GM12878 (cell line): ENCODE results near the gene NAA25. TPM values are rescaled to one million over a fixed set of nuclear protein-coding genes. Genes with fewer than 3 reads are reported as not detected.

Source experiments
- E2F4 ChIP-seq: IDR thresholded peaks from 2 replicates; pipeline ENCODE4 v1.6.1; 2012; ENCODE audit warnings: low read depth, low read length, improper control_type of control experiment
- E4F1 ChIP-seq: fragments of 450-650 bp; IDR thresholded peaks from 2 replicates; pipeline ENCODE4 v1.6.1; 2018; ENCODE audit warnings: borderline replicate concordance, mild to moderate bottlenecking; ENCODE audit not compliant: partially characterized antibody
- JUNB ChIP-seq: IDR thresholded peaks from 2 replicates; pipeline ENCODE4 v1.6.1; 2016; ENCODE audit warnings: antibody characterized with exemption, mild to moderate bottlenecking
- NFYA ChIP-seq: IDR thresholded peaks from 2 replicates; pipeline ENCODE4 v1.6.1; 2011; ENCODE audit warnings: low read depth, mild to moderate bottlenecking, low read length, improper control_type of control experiment, borderline replicate concordance
- RCOR1 ChIP-seq: conservative IDR thresholded peaks from 2 replicates; pipeline ENCODE4 v1.6.1; 2012; ENCODE audit warnings: low read depth, low read length, improper control_type of control experiment
- RFX5 ChIP-seq: IDR thresholded peaks from 2 replicates; pipeline ENCODE4 v1.6.1; 2011; ENCODE audit warnings: low read depth, low read length, improper control_type of control experiment
- SMAD1 ChIP-seq: fragments of 450-650 bp; IDR thresholded peaks from 2 replicates; pipeline ENCODE4 v1.6.1; 2018; ENCODE audit warnings: mild to moderate bottlenecking, low read depth; ENCODE audit not compliant: partially characterized antibody
- SMC3 ChIP-seq: IDR thresholded peaks from 2 replicates; pipeline ENCODE4 v1.6.1; 2011; ENCODE audit warnings: low read length, improper control_type of control experiment, borderline replicate concordance
- WRNIP1 ChIP-seq: IDR thresholded peaks from 2 replicates; pipeline ENCODE4 v1.6.1; 2011; ENCODE audit warnings: low read depth, low read length, improper control_type of control experiment, borderline replicate concordance
- ZBTB33 ChIP-seq: fragments of 450-650 bp; IDR thresholded peaks from 2 replicates; pipeline ENCODE4 v1.6.1; 2017; ENCODE audit warnings: mild to moderate bottlenecking
- polyA plus RNA-seq, 11 experiments: library from polyadenylated mRNA; depleted of rRNA in 4 of 11; unstranded in 6 of 11; stranded (reverse) in 5 of 11; fragments of >200 nt; fragmentation: Nextera tagmentation in 4 of 11; fragmentation: Illumina TruSeq in 1 of 11; extraction: Ambion mirVana in 4 of 11; extraction: Trizol in 1 of 11; gene quantifications; 1 replicate in 1 of 11; 2 replicates in 10 of 11; pipeline versions ENCODE4 v1.2.1 to v1.2.3, GENCODE V29; 2011 to 2016; ENCODE audit warnings: inconsistent platforms in 2 of 11, missing spikeins in 2 of 11, low read depth in 1 of 11
- total RNA-seq, 4 experiments: library from RNA; depleted of rRNA in 3 of 4; stranded (reverse); fragments of >200 nt in 3 of 4; fragmentation: Illumina TruSeq in 1 of 4; extraction: Trizol in 1 of 4; gene quantifications; 2 replicates each; pipeline versions ENCODE4 v1.2.1 to v1.2.3, GENCODE V29; 2013 to 2021
- TF ChIP-seq, protein P1 (sequence below), 3 experiments: IDR thresholded peaks in 2 of 3; conservative IDR thresholded peaks in 1 of 3; 2 replicates each; pipeline ENCODE4 v1.5.1; 2011; ENCODE audit warnings: low read depth in 3 of 3, low read length in 3 of 3, mild to moderate bottlenecking in 3 of 3, control low read depth in 2 of 3, moderate library complexity in 2 of 3, inconsistent platforms in 1 of 3, mixed read lengths in 1 of 3; ENCODE audit not compliant: control insufficient read depth in 2 of 3, insufficient read depth in 1 of 3; ENCODE audit errors: extremely low read depth in 1 of 3

NAA25 gene
- total and polyA plus RNA-seq, 10 of the 15 experiments (the other 5 are each of a cell fraction or from before 2014, with no cell fraction given) = 15.0 to 39.2 (median 29.4) TPM

- TF ChIP-seq E4F1 = no peak
- no peak for TF ChIP-seq WRNIP1
- no peak for TF ChIP-seq SMC3
- no peak for TF ChIP-seq SMAD1
- TF ChIP-seq ZBTB33 = no peak
- TF ChIP-seq NFYA = no peak
- TF ChIP-seq, protein P1, sequence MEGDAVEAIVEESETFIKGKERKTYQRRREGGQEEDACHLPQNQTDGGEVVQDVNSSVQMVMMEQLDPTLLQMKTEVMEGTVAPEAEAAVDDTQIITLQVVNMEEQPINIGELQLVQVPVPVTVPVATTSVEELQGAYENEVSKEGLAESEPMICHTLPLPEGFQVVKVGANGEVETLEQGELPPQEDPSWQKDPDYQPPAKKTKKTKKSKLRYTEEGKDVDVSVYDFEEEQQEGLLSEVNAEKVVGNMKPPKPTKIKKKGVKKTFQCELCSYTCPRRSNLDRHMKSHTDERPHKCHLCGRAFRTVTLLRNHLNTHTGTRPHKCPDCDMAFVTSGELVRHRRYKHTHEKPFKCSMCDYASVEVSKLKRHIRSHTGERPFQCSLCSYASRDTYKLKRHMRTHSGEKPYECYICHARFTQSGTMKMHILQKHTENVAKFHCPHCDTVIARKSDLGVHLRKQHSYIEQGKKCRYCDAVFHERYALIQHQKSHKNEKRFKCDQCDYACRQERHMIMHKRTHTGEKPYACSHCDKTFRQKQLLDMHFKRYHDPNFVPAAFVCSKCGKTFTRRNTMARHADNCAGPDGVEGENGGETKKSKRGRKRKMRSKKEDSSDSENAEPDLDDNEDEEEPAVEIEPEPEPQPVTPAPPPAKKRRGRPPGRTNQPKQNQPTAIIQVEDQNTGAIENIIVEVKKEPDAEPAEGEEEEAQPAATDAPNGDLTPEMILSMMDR (IDR thresholded peaks at IDR 0.05 in 2 of 3, conservative IDR thresholded peaks at IDR 0.05 in 1 of 3; ENCODE audit: control insufficient read depth in 2 of 3, extremely low read depth in 1 of 3, insufficient read depth in 1 of 3, low read depth in 3 of 3, low read length in 3 of 3) = no peak
- no peak for TF ChIP-seq RCOR1
- TF ChIP-seq RFX5 = no peak
- TF ChIP-seq JUNB = no peak
- TF ChIP-seq E2F4 = no peak
- TF ChIP-seq, all 136 proteins: peak for 0
Measured at GRCh38 chr12:111978545-111978944, 130.0 kb downstream of the NAA25 start (continued).
